Stimulated activated CD8-positive, alpha-beta memory T cell treated with anti-CD3 and anti-CD28 coated beads, Interleukin-4, amount 100 ng/mL, for 4 hours (primary cell): ENCODE measurements around the gene CDH4.
"Not testable (repeated sequence)": the region's sequence is repeated elsewhere in the genome, so short reads cannot be mapped to it uniquely, and the experiment has no call there.

ENCODE experiments used
- DNase-seq, 2 donors: peaks; one replicate each; pipeline ENCODE4 v3.0.0-alpha.2; 2020; ENCODE audit warnings: low read depth in 2 of 2, low spot score in 1 of 2

Gene CDH4

DNA sequence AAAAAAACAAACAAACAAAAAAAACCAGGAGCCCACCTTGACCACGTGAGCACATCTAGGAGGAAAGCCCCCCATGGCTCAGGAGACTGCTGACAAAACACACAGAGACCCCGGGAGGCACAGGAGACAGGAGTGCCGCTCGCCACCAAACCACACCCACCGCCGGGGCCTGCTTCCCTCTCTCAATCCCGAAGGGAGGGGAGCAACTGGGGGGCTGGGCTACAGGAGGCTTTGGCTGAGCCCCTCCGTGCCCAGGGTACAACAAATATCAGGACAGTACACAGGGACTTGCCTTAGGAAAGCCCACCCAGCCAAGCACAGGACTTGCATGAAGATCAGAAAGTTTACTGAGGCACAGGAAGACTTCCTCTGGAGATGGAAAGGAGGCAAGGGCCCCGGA lies 711.1 kb downstream of the CDH4 start:
- no peak for DNase-seq

DNA sequence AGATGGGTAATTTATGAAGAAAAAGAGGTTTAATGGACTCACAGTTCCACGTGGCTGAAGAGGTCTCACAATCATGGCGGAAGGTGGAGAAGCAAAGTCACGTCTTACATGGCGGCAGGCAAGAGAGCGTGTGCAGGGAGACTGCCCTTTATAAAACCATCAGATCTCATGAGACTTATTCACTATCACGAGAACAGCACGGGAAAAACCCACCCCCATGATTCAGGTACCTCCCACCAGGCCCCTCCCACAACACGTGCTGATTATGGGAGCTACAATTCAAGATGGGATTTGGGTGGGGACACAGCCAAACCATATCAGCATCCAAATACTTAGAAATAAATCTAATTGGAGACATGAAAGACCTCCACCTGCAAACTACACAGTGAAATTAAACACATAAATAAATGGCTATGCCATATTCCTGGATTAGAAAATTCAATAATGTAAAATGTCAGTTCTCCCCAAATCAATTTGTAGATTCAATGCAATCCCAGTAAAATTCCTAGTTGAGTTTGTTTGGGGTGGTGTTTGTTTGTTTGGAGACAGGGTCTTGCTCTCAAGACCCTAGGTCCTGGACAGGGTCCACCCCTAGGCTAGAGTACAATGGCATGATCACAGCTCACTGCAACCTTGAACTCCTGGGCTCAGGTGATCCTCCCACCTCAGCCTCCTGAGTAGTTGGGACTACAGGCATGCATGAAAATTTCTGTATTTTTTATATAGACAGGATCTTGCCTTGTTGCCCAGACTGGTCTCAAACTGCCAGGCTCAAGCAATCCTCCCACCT lies 712.0 kb downstream of the CDH4 start:
- no peak for DNase-seq

DNA sequence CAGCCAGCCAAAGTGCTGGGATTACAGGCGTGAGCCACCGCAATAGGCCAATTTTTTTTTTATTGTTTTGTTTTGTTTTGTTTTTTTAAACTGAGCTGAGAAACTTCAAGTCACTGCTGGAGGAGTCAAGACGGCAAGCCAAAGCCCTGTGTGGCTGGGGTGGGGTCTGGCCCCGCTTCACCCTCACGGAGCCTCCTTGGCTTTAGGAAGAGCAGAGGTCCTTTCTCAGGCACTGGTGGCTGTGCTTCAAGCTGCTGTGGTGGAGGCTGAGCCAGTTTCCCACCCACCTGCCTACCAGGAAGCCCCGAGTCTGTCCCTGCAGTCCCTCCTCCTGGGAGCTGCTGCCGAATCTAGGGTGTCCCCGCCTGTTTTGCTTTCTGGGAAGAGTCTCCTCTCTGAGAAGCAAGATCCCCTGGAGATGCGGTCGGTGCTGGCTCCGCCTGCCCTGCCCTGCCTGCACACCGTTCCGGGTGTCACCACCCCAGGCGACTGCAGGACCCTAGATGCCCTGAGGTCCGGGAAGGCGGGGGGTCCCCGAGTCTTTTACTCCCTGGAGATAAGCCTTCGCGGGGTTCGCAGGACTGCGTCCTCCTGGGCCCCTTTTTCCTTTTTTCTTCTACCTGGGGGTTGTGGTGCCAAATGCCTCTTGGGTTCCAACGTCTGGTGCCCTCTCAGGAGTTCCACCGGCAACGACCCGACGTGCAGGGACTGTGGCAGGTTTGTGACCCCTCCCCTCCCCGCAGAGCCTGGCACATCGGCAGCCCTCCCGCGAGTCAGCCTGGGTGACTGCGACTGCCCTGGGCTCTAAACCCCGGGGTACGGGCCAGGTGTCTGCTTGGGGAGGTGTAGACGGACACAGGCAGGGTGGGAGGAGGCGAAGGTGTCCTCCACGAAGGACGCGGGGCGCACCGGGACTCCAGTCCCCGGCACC lies 712.9 kb downstream of the CDH4 start:
- DNase-seq: no peak

DNA sequence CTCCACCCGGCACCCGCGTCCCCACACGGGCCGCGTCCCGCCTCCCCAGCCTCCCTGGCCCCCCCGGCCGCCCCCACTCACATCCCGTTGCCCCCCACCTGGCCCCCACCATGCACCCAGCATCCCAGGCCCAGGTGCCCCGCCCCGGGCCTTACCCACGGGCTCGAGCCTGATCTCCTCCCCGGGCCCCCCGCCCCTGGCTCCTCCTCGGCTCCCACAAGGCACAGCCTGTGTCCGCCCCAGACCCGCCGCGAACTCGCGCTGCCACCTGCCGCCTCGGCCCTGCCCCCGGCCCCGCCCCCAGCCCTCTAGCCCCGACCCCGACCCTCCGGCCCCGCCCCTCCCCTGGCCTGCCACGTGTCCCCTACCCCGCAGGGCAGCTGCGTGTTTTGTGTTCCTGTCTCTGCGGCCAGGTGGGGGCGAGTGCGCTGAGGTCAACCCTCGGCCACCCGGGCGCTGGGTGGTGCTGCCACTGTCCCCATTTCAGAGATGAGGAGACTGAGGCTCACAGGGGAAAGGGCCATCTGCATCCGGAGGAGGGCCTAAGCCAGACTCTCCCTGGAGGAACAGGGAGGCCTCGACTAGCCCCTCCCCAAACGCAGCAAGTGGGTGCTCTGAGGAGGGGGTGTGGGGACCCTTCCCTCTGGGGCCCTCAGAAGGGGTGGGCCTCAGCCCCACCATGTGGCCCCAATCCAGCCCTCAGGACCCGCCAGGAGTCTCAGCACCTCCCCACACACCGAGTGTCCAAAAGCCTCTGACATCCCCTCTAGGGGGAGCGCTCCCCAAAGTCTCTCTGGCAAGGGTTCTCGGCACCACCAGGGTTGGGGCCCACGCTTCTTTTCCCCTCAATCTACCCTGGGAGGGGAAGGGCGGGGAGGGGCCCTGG lies 713.8 kb downstream of the CDH4 start:
- no peak for DNase-seq

DNA sequence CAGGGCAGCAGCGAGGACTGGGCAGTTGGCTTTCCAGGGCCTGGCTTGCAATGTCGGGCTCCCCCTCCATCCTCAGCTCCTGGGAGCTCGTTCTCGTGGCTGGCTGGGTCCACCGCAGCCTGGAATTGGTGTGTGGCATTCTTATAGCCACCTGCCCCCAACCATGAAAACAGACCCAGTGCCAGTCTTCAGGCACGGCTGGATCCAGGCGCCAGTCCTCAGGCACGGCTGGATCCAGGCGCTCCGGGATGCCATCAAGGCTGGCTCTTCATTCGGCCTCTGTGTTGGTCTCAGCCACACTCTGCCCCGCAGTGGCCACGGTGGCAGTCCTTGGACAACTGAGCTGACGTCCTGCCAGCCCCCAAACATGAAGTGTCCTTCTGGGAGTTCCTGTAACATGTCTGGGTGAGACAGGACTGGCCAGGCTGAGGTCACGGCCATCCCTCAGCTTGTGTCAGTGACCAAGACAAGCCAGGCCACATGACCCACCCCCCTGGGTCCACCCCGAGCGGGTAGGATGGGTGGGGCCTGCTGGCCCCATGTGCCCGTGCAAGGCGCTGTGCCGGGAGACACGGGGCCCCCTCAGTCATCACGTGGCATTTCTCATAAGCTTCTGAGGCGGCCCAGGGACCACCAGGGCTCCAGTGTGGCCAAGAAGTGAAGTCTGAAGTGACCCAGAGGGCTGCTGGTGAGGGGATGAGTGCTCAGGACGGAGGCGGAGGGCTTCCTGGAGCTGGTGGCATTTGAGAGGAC lies 714.6 kb downstream of the CDH4 start:
- no peak for DNase-seq

DNA sequence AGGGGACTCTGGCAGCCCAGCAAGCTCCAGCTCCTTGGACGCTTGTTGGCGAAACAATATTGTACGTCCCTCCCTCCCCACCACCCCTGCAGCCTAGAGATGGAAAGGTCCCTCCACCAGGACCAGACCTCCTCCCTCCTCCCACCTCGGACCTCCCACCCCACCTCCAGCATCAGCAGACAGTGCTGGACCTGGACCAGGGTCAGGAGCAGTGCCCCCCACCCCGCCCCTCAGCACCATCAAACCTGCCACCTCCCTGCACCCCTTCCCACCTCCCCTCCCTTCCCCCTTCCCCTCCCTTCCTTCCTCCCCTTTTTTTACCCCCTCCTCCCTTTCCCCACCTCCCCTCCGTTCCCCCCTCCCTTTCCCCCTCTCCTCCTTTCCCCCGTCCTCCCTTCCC lies 715.2 kb downstream of the CDH4 start:
- no peak for DNase-seq

DNA sequence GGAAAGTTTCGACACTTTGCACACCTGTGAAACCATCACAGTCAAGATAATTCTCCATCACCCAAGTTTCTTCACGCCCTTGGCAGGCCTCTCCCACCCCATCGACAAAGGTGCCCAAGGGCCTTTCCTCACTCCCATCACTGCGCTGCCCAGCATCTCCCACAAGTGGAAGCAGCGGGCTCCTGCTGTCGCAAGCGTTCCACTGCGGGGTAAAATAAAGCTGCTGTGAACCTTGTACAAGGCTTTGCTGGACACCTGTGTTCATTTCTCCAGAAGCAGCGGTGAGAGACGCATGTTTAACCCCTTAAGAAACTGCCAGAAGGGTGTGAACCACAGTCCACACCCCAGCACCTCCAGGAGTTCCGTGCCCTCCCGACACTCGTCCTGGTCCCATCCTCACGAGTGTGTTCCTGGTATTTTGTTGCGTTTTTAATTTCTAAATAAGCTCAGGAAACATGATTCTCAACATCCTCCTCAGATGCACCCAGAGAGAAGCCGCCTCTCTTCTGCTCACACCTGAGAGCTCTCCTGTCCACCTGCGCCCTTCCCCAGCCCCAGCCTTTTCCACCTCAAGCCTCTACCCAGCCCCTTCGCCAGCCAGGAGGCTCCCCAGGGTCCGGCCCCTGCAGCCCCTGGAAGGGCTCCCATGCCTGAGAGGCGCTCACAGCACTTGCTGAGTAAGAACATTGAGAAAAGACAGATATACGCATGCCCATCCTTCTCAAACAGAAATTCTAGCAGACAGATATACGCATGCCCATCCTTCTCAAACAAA lies 716.2 kb downstream of the CDH4 start:
- no peak for DNase-seq

DNA sequence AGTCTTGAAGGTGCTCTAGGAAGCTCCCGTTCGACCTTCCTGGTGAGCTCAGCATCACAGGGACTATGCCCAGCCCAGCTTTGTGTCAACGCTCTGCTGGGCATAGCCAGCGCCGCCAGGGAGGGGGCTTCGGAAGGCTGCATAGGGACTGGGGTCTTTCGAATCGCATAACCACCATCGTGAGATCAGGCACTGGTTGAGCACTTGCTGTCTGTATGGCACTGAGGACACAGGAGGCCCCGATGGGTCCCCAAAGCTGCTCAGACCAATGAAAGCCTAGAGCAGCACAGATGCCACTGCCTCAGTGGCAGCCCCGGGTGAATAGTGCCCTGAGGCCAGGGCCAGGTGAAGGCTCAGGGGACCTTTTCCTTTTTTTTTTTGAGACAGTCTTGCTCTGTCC lies 716.9 kb downstream of the CDH4 start:
- no peak for DNase-seq

DNA sequence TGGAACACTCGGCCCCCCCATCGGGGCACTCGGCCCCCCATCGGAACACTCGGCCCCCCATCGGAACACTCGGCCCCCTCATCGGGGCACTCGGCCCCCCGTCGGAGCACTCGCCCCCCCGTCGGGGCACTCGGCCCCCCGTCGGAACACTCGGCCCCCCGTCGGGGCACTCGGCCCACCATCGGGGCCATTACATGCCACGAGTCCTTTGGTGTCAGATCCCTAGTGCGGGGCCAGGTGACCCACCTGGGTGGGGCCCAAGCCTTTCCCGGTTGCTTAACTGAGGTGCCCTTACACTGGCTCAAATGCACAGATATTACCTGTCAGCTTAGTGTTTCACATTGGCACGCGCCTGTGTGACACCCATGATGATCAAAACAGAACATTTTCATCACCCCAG lies 717.7 kb downstream of the CDH4 start:
- DNase-seq: no peak

DNA sequence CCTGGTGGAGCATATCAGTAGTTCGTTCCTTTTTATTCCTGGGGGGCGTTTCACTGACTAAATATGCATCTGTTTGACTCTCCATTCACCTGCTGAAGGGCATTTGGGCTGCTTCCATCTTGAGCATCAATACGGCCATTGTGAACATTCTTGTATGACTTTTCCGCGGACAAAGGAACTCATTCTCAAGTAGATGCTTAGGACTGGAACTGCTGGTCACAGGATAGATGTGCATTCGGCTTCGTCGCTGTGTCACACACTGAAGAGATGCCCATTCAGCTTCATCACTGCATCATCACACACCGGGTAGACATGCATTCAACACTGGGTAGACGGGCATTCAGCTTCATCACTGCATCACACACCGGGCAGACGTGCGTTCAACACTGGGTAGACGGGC lies 718.3 kb downstream of the CDH4 start:
- no peak for DNase-seq

DNA sequence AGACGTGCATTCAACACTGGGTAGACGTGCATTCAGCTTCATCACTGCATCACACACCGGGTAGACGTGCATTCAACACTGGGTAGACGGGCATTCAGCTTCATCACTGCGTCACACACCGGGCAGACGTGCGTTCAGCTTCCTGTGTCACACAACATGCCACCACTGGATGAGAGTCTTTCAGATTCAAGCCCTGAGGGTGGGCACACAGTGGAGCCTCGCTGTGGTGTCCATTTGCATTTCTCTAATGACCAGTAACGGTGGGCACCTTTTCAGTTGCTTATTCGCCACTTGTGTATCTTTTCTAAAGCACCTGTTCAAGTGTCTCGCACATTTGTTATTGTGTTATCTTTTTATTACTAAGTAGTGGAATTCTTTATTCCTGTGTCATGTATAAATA lies 719.5 kb downstream of the CDH4 start:
- DNase-seq: not testable (repeated sequence)

DNA sequence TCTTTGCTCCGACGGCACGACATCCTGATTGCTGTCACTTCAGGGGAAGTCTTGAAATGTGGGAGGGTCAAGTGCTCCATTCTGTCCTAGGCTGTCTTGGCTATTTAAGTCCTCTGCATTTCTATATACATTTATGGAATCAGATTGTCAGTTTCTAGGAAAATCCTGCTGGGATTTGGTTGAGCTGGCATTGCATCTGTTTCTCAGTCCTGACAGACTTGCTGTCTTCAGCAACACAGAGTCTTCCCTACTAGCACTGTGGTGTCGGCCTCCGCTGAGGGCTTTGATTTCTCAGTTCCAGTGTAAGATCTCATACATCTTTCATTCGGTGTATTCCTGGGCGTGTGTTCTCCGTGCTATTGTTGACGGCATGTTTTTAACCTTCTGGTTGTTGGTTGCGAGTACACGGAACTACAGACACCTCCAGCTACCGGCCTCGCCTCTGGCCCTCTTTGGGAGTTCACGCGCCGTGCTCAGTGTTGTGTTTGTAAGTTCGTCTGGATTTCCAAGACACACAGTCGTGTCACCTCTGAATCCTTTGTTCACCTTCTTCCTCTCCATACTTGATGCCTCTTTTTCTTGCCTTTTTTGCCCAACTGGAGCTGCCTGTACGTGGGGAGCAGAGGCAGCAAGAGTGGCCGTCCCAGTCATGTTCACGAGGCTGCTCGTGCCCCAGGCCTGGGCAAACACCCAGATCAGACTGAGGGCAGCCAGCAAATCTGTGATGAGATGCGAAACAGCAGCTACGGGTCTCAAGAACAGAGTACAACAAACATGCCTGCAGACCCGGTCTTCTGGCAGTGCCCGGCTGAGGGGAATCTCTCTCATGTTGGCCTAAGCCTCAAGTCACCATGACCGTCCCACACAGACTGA lies 720.8 kb downstream of the CDH4 start:
- no peak for DNase-seq

DNA sequence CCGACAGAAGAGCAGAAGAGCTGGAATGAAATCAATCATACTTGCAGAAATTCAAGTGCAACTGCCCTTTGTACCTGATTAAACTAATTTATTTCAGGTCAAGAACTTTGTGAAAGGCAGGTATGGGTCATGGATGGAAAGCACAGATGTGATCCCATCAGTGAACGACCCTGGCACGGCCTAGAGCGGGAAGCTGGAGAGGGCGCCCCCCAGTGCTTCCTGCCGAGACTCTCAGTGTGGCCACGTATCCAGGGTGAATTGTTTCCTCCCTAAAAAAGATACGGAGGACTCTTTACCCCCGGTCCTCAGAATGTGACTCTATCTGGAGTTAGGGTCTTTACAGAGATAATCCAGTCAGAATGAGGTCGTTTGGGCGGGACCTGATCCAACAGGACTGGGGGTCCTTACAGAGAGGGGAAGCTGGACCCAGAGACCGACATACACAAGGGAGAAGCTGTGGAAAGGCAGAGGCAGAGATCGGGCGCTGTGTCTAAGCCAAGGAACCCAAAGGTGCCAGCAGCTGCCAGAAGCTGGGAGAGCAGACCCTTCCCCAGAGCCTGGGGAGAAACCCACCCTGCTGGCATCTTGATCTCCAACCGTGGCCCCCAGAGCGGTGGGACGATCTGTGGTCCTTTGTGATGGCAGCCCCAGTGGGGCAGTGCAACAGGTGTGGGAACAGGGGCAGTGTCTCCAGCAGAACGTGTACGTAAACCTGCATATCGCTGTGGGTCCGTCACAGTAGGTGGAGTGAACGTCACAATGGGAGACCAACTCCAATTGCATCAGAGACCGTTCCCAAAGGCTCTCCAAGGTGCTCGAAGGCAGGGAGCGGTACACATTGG lies 721.7 kb downstream of the CDH4 start:
- DNase-seq: no peak

DNA sequence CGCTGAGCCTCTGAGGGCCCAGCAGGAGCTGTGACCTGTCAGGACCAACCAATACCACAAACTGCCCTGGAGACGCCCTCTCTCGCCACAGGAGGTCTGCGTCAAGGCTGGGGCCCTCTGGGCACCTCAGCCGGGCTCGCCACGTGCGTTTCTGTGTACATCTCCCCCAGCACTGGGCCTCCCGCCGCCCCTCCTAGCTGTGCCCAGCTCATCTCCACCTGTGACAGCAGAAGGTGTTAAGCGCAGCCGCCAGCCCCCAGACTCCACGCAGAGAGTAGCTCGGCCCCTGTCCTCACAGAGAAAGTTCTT lies 722.2 kb downstream of the CDH4 start:
- no peak for DNase-seq

DNA sequence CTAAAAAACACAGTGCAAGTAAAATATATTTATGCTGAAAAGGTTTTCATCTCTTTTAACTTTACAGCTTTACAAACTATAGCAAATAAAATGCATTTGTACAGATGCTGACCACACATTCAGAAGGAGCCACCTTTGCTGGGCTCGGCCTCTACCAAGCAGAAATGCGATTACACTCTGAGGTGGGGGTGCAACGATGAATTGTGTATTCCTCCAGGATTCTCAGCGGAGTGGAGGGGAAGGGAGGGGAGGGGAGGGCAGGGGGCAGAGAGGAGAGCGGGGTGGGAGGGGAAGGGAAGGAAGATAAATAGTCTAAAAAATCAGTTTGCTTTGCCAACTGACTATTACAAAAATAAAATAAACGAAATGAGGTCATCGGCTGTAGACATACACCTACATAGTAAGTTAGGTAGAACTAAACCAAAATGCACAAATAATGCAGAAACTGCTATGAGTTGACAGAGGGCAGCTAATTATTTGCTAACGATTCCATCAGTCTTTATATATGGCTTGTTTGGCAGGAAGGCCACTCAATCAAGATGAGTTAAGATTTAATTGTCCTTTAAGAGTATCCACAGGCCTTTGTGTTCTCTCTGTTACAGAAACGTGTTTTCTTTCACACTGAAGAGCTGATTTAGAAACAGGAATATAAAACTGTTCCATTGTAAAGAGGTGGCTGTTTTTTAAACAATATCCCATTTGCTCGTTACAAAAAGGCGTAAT lies 723.5 kb downstream of the CDH4 start:
- no peak for DNase-seq

DNA sequence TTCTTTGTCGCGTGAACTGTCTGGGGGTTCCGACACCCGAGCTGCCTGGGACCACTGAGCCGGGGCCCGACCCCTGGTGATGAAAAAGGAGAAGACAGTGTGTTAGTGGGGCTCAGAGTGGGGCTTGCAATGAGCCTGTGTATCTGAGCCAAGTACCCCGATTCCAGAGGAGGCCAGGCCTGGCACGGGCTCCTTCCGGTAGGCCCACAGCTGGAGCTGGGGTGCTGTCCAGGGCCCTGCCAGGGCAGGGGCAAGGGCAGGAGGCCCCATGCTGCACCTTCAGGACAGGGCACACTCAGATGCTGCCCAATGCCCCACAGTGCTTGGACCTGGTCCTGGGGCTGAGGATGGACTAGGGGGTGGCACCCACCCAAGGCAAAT lies 724.2 kb downstream of the CDH4 start:
- DNase-seq: no peak

DNA sequence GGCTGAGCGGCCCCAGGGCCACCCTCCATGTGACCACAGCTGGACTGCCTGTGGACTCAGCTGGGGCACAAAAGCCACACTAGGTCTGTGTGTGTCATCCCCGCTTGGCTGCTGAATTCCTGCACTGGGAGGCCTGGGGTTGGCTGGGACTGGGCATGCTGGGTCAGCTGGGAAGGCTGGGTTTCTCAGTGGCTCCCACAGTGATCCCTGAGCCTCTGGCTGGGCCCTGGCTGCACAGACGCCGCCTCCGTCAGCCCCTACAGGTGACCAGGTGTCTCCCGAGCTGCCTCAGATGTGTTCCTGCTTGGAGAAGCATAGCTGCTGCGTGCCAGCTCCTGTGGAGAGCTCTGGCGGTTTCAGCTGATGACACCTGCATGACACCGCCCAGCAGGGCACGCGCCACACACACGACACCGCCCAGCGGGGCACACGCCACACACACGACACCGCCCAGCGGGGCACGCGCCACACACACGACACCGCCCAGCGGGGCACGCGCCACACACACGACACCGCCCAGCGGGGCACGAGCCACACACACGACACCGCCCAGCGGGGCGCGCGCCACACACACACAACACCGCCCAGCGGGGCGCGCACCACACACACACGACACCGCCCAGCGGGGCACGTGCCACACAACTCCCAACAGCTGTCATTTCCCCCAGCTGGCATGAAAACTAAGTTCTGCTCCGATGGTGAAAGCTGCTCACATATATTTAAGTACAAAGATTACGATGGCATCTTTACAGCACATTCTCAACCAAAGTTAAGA lies 724.8 kb downstream of the CDH4 start:
- no peak for DNase-seq
